Prostate gland (tissue), 2 donors: ENCODE results near the gene MATN1. TPM values are rescaled to one million over a fixed set of nuclear protein-coding genes. Genes with fewer than 3 reads are reported as not detected.

Experiments used
- DNase-seq: peaks from one replicate; pipeline ENCODE4 v3.0.0-alpha.2; 2019; ENCODE audit warnings: low spot score
- H3K27ac ChIP-seq, 2 donors: fragments of 200-600 bp; sonication (generic); 2 replicates each; pipeline ENCODE4 v1.5.1; 2017 to 2019
- H3K27me3 ChIP-seq: fragments of 200-600 bp; sonication (generic); replicated peaks from 2 replicates; pipeline ENCODE4 v1.5.1; 2019; ENCODE audit not compliant: insufficient read depth
- H3K36me3 ChIP-seq, 2 donors: fragments of 200-600 bp; sonication (generic); 1 replicate in 1 of 2; 2 replicates in 1 of 2; pipeline versions ENCODE4 v1.5.1 to v1.8.1; 2017 to 2019
- H3K4me1 ChIP-seq: fragments of 200-600 bp; sonication (generic); replicated peaks from 2 replicates; pipeline ENCODE4 v1.5.1; 2019
- H3K4me3 ChIP-seq, 2 donors: fragments of 200-600 bp; sonication (generic); 2 replicates each; pipeline ENCODE4 v1.5.1; 2017 to 2019
- H3K9me3 ChIP-seq: fragments of 200-600 bp; sonication (generic); 2 replicates; pipeline ENCODE4 v1.5.1; 2017
- CTCF ChIP-seq, 4 experiments: fragments of 200-600 bp in 2 of 4; fragments of 450-650 bp in 2 of 4; sonication (generic) in 2 of 4; IDR thresholded peaks; 1 replicate in 3 of 4; 2 replicates in 1 of 4; pipeline ENCODE4 v1.5.1; 2016 to 2019; ENCODE audit warnings: antibody characterized with exemption in 4 of 4, mild to moderate bottlenecking in 2 of 4, moderate library complexity in 2 of 4
- POLR2A ChIP-seq: fragments of 450-650 bp; IDR thresholded peaks from one replicate; pipeline ENCODE4 v1.6.1; 2016; ENCODE audit warnings: antibody characterized with exemption, mild to moderate bottlenecking
- POLR2AphosphoS5 ChIP-seq: sonication (generic); formaldehyde crosslinking; IDR thresholded peaks from one replicate; pipeline ENCODE4 v1.6.1; 2017; ENCODE audit warnings: antibody characterized with exemption
- WGBS: methylation state at CpG from one replicate; pipeline ENCODE4 v1.1.5; 2018; 5-methylcytosine and 5-hydroxymethylcytosine counted together
- intact Hi-C: fragments of 100-400 bp; cut with DNase I; formaldehyde crosslinking; loops from one replicate; pipeline ENCODE4 v1.14.2; 2022
- total RNA-seq, 2 donors: library from RNA; depleted of rRNA; stranded (reverse); fragments of >200 nt; gene quantifications; one replicate each; pipeline ENCODE4 v1.1.0, GENCODE V29; 2016

MATN1 gene
- total RNA-seq, 2 donors from 2014 or later, result 0.34 TPM; not detected in 1

GRCh38 chr1:30675761-30676160, 47.6 kb downstream of the MATN1 start:
- Histone ChIP-seq H3K27me3 (no peaks in the 10 kb centered on the region), H3K4me3 (no peak overlapping the region), H3K9me3 (no peaks in the 10 kb centered on the region), H3K4me1 (no peaks in the 10 kb centered on the region), H3K36me3 (no peaks in the 10 kb centered on the region), H3K27ac (peak overlapping the region; percentile 42 to 60)
- 10% methylated on average over 2 of the region's 2 CpGs for WGBS
- intact Hi-C loops, result loop anchor here (10.0 kb wide), 1 partner anchor 291 kb away; no protein-coding TSS in a partner anchor
- DNase-seq, result no peak
- peak; percentile 80 for TF ChIP-seq POLR2AphosphoS5
- TF ChIP-seq CTCF (IDR thresholded peaks at IDR 0.05), result no peak
- TF ChIP-seq POLR2A, result no peak

- intact Hi-C loops, result loop anchor here (10.0 kb wide), 1 partner anchor 290 kb away; no protein-coding TSS in a partner anchor
- Histone ChIP-seq H3K9me3 (no peaks in the 10 kb centered on the region), H3K4me3 (no peak overlapping the region), H3K4me1 (no peaks in the 10 kb centered on the region), H3K27ac (peak overlapping the region in 1 of 2 donors; percentile 60), H3K27me3 (no peaks in the 10 kb centered on the region), H3K36me3 (no peaks in the 10 kb centered on the region)
- WGBS, result 90% methylated on average over 2 of the region's 2 CpGs
- DNase-seq, result no peak
- TF ChIP-seq POLR2A (no peak), CTCF (IDR thresholded peaks at IDR 0.05) (no peak)
These were observed 48.1 kb downstream of the MATN1 start for GRCh38 chr1:30675289-30675688.

- TF ChIP-seq POLR2A (no peak), CTCF (IDR thresholded peaks at IDR 0.05) (no peak), POLR2AphosphoS5 (no peak)
- Histone ChIP-seq H3K27ac (no peak overlapping the region), H3K36me3 (no peaks in the 10 kb centered on the region), H3K9me3 (no peaks in the 10 kb centered on the region), H3K4me3 (no peak overlapping the region), H3K27me3 (no peaks in the 10 kb centered on the region), H3K4me1 (no peaks in the 10 kb centered on the region)
- DNase-seq, result no peak
- intact Hi-C loops, result loop anchor here (10.0 kb wide), 1 partner anchor 289 kb away; no protein-coding TSS in a partner anchor
- WGBS, result 67% methylated on average over 3 of the region's 3 CpGs
These were observed 50.0 kb downstream of the MATN1 start for GRCh38 chr1:30673395-30673794.

- Histone ChIP-seq H3K4me1 (no peaks in the 10 kb centered on the region), H3K27ac (no peak overlapping the region), H3K4me3 (no peak overlapping the region), H3K27me3 (no peaks in the 10 kb centered on the region), H3K36me3 (no peaks in the 10 kb centered on the region), H3K9me3 (no peaks in the 10 kb centered on the region)
- 85% methylated on average over 1 of the region's 1 CpG for WGBS
- TF ChIP-seq POLR2A (no peak), POLR2AphosphoS5 (no peak), CTCF (IDR thresholded peaks at IDR 0.05) (no peak)
- intact Hi-C loops, result loop anchor here (10.0 kb wide), 1 partner anchor 288 kb away; no protein-coding TSS in a partner anchor
- no peak for DNase-seq
These were observed 50.7 kb downstream of the MATN1 start for GRCh38 chr1:30672661-30673060.

GRCh38 chr1:30670240-30671060, 52.9 kb downstream of the MATN1 start:
- TF ChIP-seq POLR2AphosphoS5 (peak; percentile 49), CTCF (IDR thresholded peaks at IDR 0.05) (no peak)
- H3K36me3 ChIP-seq, result no peaks in the 10 kb centered on the region
- no peak overlapping the region for H3K4me3 ChIP-seq
- H3K9me3 ChIP-seq, result no peaks in the 10 kb centered on the region
- H3K27ac ChIP-seq, result peak overlapping the region in 1 of 2 donors; percentile 7
- 55% methylated on average over 9 of the region's 9 CpGs for WGBS
- intact Hi-C loops, result loop anchor here (10.0 kb wide), 1 partner anchor 286 kb away; no protein-coding TSS in a partner anchor
- no peaks in the 10 kb centered on the region for H3K27me3 ChIP-seq
- DNase-seq, result no peak
- H3K4me1 ChIP-seq, result no peaks in the 10 kb centered on the region
